HT-29 (cell line): Measurements from ENCODE around the gene SHISAL2B. TPM values are rescaled to one million over a fixed set of nuclear protein-coding genes. Genes with fewer than 3 reads are reported as not detected.
"Not testable (repeated sequence)": the region's sequence is repeated elsewhere in the genome, so short reads cannot be mapped to it uniquely, and the experiment has no call there.

Source experiments
- DNase-seq: peaks from one replicate; pipeline ENCODE4 v3.0.0-alpha.2; 2015; ENCODE audit warnings: low spot score
- total RNA-seq: library from RNA; depleted of rRNA; stranded (reverse); fragments of >200 nt; shearing (Covaris generic); gene quantifications from 2 replicates; pipeline ENCODE4 v1.2.3, GENCODE V29; 2014; rRNA removed

The SHISAL2B gene
- total RNA-seq, 1 experiment from 2014 or later: not detected

GRCh38 chr5:64696414-64696813, 6.1 kb downstream of the SHISAL2B start:
- not testable (repeated sequence) for DNase-seq

DNA sequence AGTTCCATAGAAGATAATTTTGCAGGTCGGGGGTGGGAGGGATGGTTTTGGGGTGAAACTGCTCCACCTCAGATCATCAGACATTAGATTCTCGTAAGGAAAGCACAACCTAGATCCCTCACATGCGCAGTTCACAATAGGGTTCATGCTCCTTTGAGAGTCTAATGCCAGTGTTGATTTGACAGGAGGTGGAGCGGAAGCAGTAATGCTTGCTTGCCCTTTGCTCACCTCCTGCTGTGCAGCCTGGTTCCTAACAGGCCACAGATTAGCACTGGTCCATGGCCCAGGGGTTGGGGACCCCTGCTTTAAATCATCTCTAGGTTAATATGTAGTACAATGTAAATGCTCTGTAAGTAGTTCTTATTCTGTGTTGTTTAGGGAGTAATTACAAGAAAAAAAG, 10.5 kb downstream of the SHISAL2B start:
- DNase-seq: no peak

DNA sequence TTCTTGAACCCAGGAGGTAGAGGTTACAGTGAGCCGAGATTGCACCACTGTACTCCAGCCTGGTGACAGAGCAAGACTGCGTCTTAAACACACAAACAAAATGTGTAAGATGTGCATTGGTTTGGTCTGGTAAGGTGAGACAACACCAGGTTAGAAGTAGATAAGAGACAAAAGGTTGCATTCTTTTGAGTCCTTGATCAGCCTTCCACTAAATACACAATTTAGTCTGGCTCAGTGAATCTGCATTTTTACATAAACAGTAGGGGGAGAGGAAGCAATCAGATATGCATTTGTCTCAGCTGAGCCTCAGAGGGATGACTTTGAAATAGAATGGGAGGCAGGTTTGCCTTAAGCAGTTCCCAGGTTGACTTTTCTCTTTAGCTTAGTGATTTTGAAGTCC, 15.8 kb downstream of the SHISAL2B start:
- DNase-seq: not testable (repeated sequence)

DNA sequence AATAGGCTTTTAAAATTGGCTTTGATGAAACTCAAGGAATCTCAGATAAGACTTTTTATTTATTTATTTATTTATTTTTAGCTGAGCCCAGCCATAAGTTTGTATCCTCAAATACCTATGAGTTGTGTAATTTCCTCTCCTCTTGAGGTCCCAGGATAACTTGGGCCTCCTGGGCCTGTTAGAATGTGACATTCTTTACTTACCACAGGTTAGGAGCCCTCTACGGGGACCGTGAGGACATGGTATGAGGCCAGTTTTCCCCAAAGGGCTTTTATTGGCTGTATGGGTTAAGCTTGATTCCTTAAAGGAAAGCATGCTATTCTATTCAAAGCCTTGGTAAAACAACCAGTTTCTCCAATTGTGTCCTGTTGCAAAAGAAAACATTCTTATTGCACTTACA, 16.9 kb downstream of the SHISAL2B start:
- DNase-seq: no peak

- DNase-seq: not testable (repeated sequence)
Observed at GRCh38 chr5:64714495-64714894, 24.2 kb downstream of the SHISAL2B start.

DNA sequence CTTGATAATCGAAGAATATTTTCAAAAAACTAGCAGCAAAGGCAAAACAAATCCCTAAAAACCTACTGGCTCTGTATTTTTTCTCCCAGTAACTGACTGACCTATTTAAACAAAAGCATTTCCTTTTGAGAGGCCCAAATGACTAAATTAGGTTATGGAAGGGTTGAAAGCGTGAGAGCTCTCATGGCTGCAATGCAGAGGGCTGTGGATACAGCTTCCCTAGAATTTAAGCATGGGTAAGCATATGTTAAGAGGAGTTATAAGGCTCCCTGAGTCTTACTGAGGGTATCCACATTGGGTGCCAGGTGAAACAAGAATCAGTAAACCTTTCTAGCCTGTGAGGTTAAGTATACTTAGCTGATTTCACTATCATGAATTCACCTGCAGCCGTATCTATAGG, 32.3 kb downstream of the SHISAL2B start:
- DNase-seq: no peak

GRCh38 chr5:64727150-64727549, 36.8 kb downstream of the SHISAL2B start:
- no peak for DNase-seq

GRCh38 chr5:64742411-64742810, 52.1 kb downstream of the SHISAL2B start:
- DNase-seq: no peak

GRCh38 chr5:64742821-64743220, 52.5 kb downstream of the SHISAL2B start:
- no peak for DNase-seq

- no peak for DNase-seq
Observed at GRCh38 chr5:64744914-64745313, 54.6 kb downstream of the SHISAL2B start.

DNA sequence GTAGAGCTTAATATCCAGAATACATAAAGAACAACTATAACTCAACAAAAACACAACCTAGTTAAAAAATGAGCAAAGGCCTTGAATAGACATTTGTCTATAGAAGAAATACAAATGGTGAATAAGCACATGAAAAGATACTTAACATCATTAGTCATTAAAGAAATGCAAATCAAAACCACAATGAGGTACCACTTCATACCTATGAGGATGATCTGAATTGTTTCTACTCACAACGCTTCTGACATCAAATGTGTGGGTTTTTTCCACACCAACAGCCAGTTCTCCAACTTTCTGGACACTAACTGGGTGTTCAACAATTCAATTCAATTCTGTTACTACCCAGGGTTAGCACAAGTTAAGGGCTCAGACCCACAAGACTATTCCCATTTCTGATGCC, 56.1 kb downstream of the SHISAL2B start:
- no peak for DNase-seq

DNA sequence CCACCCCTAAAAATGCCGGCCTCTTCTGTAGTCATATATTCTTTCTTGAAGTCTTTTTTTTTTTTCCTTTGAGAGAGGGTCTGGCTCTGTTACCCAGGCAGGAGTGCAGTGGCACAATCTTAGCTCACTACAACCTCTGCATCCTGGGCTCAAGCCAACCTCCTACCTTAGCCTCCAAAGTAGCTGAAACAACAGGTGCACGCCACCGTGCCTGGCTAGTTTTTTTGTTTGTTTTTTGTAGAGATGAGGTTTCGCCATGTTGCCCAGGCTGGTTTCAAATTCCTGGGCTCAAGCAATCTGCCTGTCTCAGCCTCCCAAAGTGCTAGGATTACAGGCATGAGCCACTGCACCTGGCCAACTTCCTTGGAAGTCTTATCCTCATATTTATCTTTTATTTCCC, 59.1 kb downstream of the SHISAL2B start:
- no peak for DNase-seq

DNA sequence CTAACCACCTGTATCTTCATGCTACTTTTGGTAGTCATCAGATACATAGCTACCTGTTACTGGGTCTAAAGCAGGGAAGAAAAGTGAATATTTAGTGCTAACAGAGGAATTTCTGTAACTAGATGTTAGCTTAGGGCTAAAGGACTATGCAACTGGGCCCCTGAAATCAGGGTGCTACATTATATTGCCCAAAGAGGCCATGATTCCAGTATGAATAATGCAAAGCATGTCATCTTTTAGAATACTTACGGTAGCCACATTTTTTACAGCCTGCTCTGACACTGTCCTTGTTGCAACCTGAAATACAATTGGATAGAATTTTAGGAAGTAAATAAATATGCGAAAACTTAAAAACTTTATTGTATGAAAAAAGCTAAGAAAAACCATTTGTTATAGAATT, 63.8 kb downstream of the SHISAL2B start:
- no peak for DNase-seq

- DNase-seq: no peak
Observed at GRCh38 chr5:64758901-64759300, 68.6 kb downstream of the SHISAL2B start.

- no peak for DNase-seq
Observed at GRCh38 chr5:64759960-64760660, 69.8 kb downstream of the SHISAL2B start.

- no peak for DNase-seq
Observed at GRCh38 chr5:64763948-64764503, 73.7 kb downstream of the SHISAL2B start.

- DNase-seq: no peak
Observed at GRCh38 chr5:64765804-64766504, 75.7 kb downstream of the SHISAL2B start.

- no peak for DNase-seq
Observed at GRCh38 chr5:64766941-64767340, 76.6 kb downstream of the SHISAL2B start.

Other genes with a start within 250 kb of the SHISAL2B start
- gene RGS7BP, start 184.5 kb upstream of the SHISAL2B start, total RNA-seq: not detected in 2 replicates
- 3.1 and 5.3 TPM in 2 replicates for gene SREK1IP1, start 78.2 kb downstream of the SHISAL2B start, total RNA-seq
- 9.6 and 10.8 TPM in 2 replicates for gene CWC27, start 78.4 kb downstream of the SHISAL2B start, total RNA-seq